ENCODE measurements around the gene BABAM1.

Gene BABAM1

GRCh38 chr19:17304386-17305215 is 37.4 kb downstream of the BABAM1 start:
- DNase-seq = no peak

- DNase-seq = no peak
These were observed 37.9 kb downstream of the BABAM1 start for GRCh38 chr19:17305216-17305516.

- peak; percentile 98 for DNase-seq
These were observed 38.5 kb downstream of the BABAM1 start, which contains the start of gene MRPL34 for GRCh38 chr19:17305517-17306284. Gene MRPL34 (plus strand): TSS chr19:17305872. CDS start chr19:17305893, 21 bp downstream.

- DNase-seq = no peak
These were observed 39.1 kb downstream of the BABAM1 start for GRCh38 chr19:17306285-17306714.

DNA sequence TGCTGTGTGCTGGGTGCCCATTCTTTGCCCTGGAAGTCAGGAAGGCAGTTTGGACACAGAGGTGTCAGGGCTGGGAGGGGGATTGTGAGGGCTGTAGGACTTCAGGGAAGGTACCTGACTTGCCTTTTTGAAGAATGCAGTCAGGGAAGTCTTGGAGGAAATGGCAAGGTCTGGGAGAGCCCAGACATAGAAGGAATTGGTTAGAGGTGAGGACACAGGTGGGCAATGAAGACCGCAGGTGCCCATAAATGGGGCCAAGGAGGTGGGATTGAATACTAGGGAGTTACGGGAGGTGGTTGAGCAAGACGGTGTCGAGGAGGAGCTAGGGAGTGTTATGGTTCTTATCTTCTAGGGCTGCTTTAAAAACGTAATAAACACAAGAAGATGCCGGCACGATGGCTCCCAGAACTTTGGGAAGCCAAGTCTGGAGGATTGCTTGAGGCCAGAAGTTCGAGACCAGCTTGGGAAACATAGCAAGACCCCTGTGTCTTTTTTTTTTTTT is 40.7 kb downstream of the BABAM1 start:
- no peak for DNase-seq

GRCh38 chr19:17309198-17309964 is 42.1 kb downstream of the BABAM1 start, which contains the start of gene DDA1:
Gene DDA1 (plus strand): TSS chr19:17309563. CDS start chr19:17309655, 92 bp downstream.
- peak; percentile 99 for DNase-seq

DNA sequence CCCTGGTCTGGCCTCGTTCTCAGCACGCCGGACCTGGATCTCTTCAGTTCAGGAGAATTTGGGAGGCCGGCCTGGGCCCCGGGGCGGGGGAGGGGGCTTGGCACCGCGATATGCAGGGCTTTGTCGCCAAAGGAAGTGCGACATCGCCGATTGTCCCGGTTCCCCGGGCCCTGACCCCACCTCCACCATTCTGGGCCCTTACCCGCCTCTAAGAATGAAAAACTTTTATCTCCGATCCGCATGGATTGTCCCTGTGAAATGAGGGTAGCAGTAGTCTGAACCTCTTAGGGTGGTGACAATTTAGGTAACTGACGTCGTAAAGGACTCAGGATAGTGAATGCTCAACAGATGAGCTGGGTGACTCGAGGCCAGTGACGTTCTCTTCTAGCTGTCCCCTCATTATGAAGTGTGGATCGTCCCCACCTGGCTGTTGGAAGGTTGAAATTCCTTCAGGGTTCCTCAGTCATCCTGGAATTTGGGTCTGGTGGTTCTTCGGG is 42.8 kb downstream of the BABAM1 start:
- no peak for DNase-seq

GRCh38 chr19:17311455-17312188 is 44.4 kb downstream of the BABAM1 start:
- no peak for DNase-seq

- no peak for DNase-seq
These were observed 45.2 kb downstream of the BABAM1 start for GRCh38 chr19:17312189-17313113.

GRCh38 chr19:17314007-17314593 is 46.9 kb downstream of the BABAM1 start:
- no peak for DNase-seq

DNA sequence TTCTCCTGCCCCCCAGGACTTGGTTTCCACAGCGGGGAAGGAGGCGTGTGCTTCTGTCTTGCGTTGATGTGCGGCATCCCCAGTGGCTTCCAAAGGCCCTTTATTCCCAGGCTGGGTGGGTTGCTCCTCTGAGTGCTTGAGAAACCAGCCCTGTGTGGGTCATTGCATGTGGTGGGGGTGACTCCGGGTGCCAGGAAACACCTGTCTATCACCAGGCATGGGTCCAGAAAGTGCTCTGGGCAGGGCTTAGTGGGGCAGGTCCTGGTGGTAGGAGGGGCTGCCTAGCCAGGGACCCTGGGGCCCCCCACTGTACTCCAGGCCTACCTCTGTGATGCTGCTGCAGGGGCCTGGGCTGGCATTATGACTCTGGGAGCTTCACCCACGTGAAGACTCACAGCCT is 51.7 kb downstream of the BABAM1 start:
- DNase-seq = no peak

- no peak for DNase-seq
These were observed 52.4 kb downstream of the BABAM1 start for GRCh38 chr19:17319473-17320238.

DNA sequence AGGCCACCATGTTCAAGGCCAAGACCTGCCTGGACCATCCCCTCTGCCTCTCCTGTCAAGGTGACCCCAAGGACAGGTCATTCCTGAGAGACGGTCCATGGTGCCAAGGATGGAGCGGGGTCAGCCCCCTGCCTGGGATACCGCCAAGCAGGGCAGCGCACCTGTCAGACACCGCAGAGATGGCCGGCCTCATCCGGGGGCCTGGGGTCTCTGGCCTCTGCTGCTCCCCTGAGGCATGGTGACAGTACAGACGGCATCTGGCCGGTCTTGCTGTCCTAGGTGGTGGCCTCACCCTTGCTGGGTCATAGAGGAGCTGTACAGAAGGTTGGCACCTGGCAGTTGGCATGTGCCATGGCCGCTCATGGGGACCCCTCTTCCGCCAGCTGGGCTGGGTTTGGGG is 53.2 kb downstream of the BABAM1 start:
- no peak for DNase-seq

DNA sequence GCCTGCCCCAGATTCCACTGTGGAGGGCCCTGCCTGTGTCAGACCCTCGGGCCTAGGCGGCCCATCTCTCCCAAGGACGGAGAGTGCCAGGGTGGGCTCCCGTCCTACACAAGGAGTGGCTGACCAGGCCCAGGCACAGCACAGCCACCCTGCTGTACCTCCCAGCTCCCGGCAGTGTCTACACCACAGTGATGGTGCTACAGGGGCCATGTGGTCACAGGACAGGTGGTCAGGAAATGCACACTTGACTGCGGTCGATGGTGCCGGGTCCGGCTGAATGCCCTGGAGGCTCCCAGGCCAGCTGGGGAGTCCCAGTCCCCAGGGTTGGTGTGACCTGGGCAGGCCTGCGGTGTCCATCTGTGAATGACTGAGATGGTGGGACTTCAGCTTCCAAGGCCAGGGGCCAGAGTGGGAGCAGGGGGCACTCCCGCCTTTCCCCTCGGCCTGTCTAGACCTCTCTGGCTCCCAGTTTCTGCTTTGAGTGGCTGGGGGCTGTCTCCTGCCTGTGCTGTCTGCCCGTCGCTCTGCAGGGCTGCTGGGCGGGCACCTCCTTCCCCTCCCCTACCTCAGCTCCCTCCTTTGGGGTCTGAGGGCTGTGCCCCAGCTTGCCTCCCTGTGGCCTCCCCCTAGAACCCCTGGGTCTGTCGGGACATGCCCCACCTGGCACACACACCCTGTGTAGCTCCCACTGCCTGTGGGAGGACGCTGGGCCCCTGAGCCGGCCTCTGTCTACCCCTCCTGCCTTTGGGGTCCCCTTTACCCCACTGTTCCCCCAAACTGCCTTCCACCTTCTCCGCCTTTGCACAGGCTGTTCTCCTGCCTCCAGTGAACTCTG is 54.6 kb downstream of the BABAM1 start:
- DNase-seq = no peak

- DNase-seq = no peak
These were observed 55.6 kb downstream of the BABAM1 start for GRCh38 chr19:17322854-17323253.

- no peak for DNase-seq
These were observed 56.2 kb downstream of the BABAM1 start for GRCh38 chr19:17323300-17323963.

- no peak for DNase-seq
These were observed 56.7 kb downstream of the BABAM1 start for GRCh38 chr19:17323964-17324332.

DNA sequence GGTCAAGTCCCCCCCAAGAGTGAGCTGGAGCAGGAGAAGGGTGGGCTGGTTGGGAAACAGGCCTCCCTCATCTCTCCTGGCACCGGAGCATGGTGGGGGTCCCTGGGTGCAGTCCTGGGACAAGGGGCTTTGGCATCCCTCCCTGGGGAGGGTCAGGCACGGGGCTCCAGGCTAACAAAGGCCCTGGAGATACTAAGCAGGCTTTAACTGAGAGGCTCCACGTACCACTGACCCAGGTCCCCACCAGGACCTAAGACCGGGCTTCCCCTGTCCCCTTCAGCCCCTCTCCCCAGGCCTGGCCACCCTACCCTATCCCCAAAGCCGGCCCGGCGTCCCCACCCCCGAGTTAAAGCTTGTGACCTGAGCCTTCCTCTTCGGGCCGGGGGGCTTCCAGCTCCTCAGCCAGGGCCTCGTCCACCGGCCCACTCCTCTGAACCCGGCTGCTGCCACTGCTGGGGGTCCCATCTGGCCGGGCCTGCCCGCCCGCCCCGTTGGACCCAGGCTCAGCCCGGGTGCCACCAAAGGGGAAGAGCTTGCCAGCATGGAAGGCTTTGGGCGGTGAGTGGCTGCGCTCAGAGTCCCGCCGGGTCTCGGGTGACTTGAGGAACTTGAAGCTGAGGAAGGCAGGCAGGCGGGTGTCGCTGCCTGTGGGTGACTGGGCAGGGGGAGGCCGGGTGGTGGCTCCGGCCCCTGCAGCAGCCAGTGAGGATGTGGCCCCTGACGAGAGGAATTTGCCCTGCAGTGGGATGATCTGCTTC is 57.3 kb downstream of the BABAM1 start:
- no peak for DNase-seq

All from GDM1 (cell line).